Astrocyte (in vitro differentiated cells and primary cell): ENCODE measurements around the gene ATRNL1.

Source experiments
- CTCF ChIP-seq: IDR thresholded peaks from 2 replicates; pipeline ENCODE4 v1.5.1; 2011; ENCODE audit warnings: low read depth, mild to moderate bottlenecking, inconsistent platforms, low read length, moderate library complexity; ENCODE audit not compliant: insufficient read depth
- EZH2 ChIP-seq: IDR thresholded peaks from 2 replicates; pipeline ENCODE4 v1.6.1; 2012; ENCODE audit warnings: mild to moderate bottlenecking, low read length, inconsistent platforms; ENCODE audit not compliant: insufficient read depth

GRCh38 chr10:115129752-115130151 lies 36.6 kb downstream of the ATRNL1 start:
- TF ChIP-seq CTCF (no peak), EZH2 (no peak)
